CD4-positive, CD25-positive, alpha-beta regulatory T cell (primary cell): ENCODE data around the gene ARHGAP25. TPM values are rescaled to one million over a fixed set of nuclear protein-coding genes. Genes with fewer than 3 reads are reported as not detected.

ENCODE experiments used
- ATAC-seq, 2 donors: fragments of 150-1000 bp; cut with Tn5 transposase; one replicate each; pipeline ENCODE4 v1.10.0; 2021; ENCODE audit warnings: low read depth in 2 of 2, moderate number of reproducible peaks in 2 of 2, moderate library complexity in 1 of 2
- DNase-seq, 3 donors: peaks; one replicate each; pipeline versions ENCODE4 v3.0.0 to v3.0.0-alpha.2; 2012 to 2022; ENCODE audit warnings: mixed read lengths in 1 of 3
- H3K27ac ChIP-seq: one replicate; pipeline ENCODE4 v1.7.0; 2013; ENCODE audit warnings: mild to moderate bottlenecking, low read length; ENCODE audit not compliant: insufficient read depth, poor library complexity, severe bottlenecking
- H3K27me3 ChIP-seq: one replicate; pipeline ENCODE4 v1.7.0; 2013; ENCODE audit warnings: low read length; ENCODE audit not compliant: control insufficient read depth, insufficient read depth
- H3K36me3 ChIP-seq: one replicate; pipeline ENCODE4 v1.7.0; 2013; ENCODE audit warnings: mild to moderate bottlenecking, low read length, moderate library complexity; ENCODE audit not compliant: control insufficient read depth, insufficient read depth
- H3K4me1 ChIP-seq: 2 replicates; pipeline ENCODE4 v1.7.0; 2013; ENCODE audit warnings: mild to moderate bottlenecking, low read length; ENCODE audit not compliant: insufficient read depth, control insufficient read depth, poor library complexity, severe bottlenecking
- H3K4me3 ChIP-seq: one replicate; pipeline ENCODE4 v1.7.0; 2013; ENCODE audit warnings: low read depth, mild to moderate bottlenecking, low read length, moderate library complexity
- H3K9me3 ChIP-seq, 2 experiments: 1 replicate in 1 of 2; 2 replicates in 1 of 2; pipeline ENCODE4 v1.7.0; 2013; ENCODE audit warnings: low read length in 2 of 2, mild to moderate bottlenecking in 1 of 2, moderate library complexity in 1 of 2; ENCODE audit not compliant: control insufficient read depth in 2 of 2
- H3K27ac Mint-ChIP-seq, 3 donors: one replicate each; pipeline ENCODE4 v1.8.0; 2020 to 2022; ENCODE audit warnings: mild to moderate bottlenecking in 3 of 3, mixed read lengths in 3 of 3, moderate library complexity in 2 of 3
- H3K27me3 Mint-ChIP-seq: one replicate; pipeline ENCODE4 v1.8.0; 2022; ENCODE audit warnings: mild to moderate bottlenecking, mixed read lengths
- H3K36me3 Mint-ChIP-seq: one replicate; pipeline ENCODE4 v1.8.0; 2020; ENCODE audit warnings: mixed read lengths
- H3K4me1 Mint-ChIP-seq, 4 donors: one replicate each; pipeline ENCODE4 v1.8.0; 2020 to 2022; ENCODE audit warnings: mixed read lengths in 4 of 4, mild to moderate bottlenecking in 1 of 4
- H3K4me3 Mint-ChIP-seq, 4 donors: one replicate each; pipeline ENCODE4 v1.8.0; 2020 to 2022; ENCODE audit warnings: mild to moderate bottlenecking in 4 of 4, mixed read lengths in 4 of 4, moderate library complexity in 3 of 4
- H3K9me3 Mint-ChIP-seq, 7 donors: one replicate each; pipeline ENCODE4 v1.8.0; 2020 to 2022; ENCODE audit warnings: mixed read lengths in 7 of 7, mild to moderate bottlenecking in 3 of 7, moderate library complexity in 2 of 7
- polyA plus RNA-seq, 4 donors: library from polyadenylated mRNA; unstranded; fragments of 300-500 nt; fragmentation: Illumina TruSeq; gene quantifications; one replicate each; pipeline ENCODE4 v1.2.3, GENCODE V29; 2021
- total RNA-seq: library from RNA; stranded (reverse); gene quantifications from one replicate; pipeline ENCODE4 v1.2.3, GENCODE V29; 2022

Gene ARHGAP25
- total and polyA plus RNA-seq, 5 donors from 2014 or later = 97.8 to 148 (median 135) TPM

DNA sequence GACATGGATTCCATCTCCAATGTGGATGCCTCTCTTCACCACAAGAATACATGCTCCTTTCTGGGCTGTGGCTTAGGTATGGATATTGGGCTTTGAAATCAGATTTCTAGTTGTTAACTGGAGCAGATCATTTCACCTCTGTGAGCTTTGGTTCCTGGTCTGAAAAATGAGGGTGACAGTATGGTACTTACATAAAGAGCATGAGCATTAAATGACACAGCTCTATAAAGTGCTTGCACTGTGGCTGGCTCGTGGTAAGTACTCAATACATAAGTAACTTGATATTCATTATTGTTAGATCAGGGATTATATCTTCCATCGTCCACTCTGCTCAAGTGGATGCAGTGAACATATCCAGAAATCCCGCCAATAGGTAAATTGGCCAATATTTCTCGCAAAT is 33.4 kb downstream of the ARHGAP25 start:
- Histone ChIP-seq H3K9me3 (no peaks in the 10 kb centered on the region), H3K4me3 (peak overlapping the region; percentile 88), H3K27ac (peak overlapping the region; percentile 95), H3K4me1 (peaks cover 100% of the 10 kb centered on the region), H3K36me3 (peaks cover 5% of the 10 kb centered on the region), H3K27me3 (no peaks in the 10 kb centered on the region)
- Mint-ChIP-seq H3K9me3 (peaks cover 0 to 2% (median 0%) of the 10 kb centered on the region in 7 donors), H3K4me3 (peak overlapping the region; percentile 75 to 91 (median 90)), H3K27me3 (peaks cover 7% of the 10 kb centered on the region), H3K27ac (peak overlapping the region; percentile 99 to 100 (median 99)), H3K4me1 (peaks cover 40 to 100% (median 88%) of the 10 kb centered on the region in 4 donors), H3K36me3 (peaks cover 20% of the 10 kb centered on the region)
- DNase-seq (no peak), ATAC-seq (no peak)

DNA sequence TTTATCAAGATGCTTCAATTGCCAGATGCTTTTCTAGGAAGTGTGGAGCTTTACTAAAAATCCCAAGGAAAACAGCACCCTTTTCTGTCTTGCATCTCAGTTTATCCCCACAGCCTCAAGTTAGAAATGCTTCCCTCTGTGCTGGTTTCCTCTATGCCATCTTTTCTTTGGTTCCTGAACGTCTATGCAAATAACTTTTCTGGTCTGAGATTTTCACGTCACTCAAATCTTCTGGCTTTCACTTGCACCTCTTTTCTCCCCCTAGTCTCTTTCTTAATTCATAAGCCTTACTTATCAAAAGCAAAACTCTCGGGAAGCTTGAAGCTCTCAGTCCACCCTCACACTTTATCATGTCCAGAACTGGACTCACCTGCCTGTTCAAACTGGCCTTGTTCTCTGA is 33.9 kb downstream of the ARHGAP25 start:
- Mint-ChIP-seq H3K9me3 (peaks cover 0 to 2% (median 0%) of the 10 kb centered on the region in 7 donors), H3K4me1 (peaks cover 45 to 100% (median 89%) of the 10 kb centered on the region in 4 donors), H3K36me3 (peaks cover 24% of the 10 kb centered on the region), H3K27me3 (peaks cover 7% of the 10 kb centered on the region), H3K27ac (peak overlapping the region; percentile 99 to 100 (median 99)), H3K4me3 (peak overlapping the region; percentile 75 to 91 (median 90))
- Histone ChIP-seq H3K27ac (peak overlapping the region; percentile 95), H3K4me1 (peaks cover 100% of the 10 kb centered on the region), H3K27me3 (no peaks in the 10 kb centered on the region), H3K9me3 (no peaks in the 10 kb centered on the region), H3K36me3 (peaks cover 5% of the 10 kb centered on the region), H3K4me3 (peak overlapping the region; percentile 88)
- DNase-seq (no peak), ATAC-seq (no peak)

DNA sequence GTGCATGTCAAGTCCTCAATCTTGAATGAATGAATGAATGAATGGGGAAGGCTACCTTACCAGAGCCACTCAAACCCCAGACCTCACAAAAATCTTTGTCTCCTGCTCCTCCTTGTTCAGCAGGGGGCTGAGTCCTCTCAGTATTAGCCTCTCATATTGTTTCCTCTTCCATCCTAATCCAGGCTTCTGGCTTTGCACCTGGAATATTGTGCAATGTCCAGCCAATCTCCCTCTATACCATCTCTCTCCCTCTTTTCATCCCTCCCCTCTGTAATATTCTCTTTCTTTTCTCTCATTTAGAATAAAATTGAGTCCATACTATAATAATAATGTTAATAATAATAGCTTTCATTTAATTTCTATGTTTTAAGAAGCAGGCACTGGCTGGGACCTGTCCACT is 34.3 kb downstream of the ARHGAP25 start:
- Histone ChIP-seq H3K9me3 (no peaks in the 10 kb centered on the region), H3K27ac (peak overlapping the region; percentile 95), H3K4me1 (peaks cover 100% of the 10 kb centered on the region), H3K36me3 (peaks cover 5% of the 10 kb centered on the region), H3K4me3 (peak overlapping the region; percentile 88), H3K27me3 (no peaks in the 10 kb centered on the region)
- Mint-ChIP-seq H3K27me3 (peaks cover 7% of the 10 kb centered on the region), H3K4me3 (peak overlapping the region; percentile 75 to 91 (median 90)), H3K9me3 (peaks cover 0 to 2% (median 0%) of the 10 kb centered on the region in 7 donors), H3K27ac (peak overlapping the region; percentile 99 to 100 (median 99)), H3K36me3 (peaks cover 29% of the 10 kb centered on the region), H3K4me1 (peaks cover 50 to 100% (median 93%) of the 10 kb centered on the region in 4 donors)
- ATAC-seq (no peak), DNase-seq (no peak)

DNA sequence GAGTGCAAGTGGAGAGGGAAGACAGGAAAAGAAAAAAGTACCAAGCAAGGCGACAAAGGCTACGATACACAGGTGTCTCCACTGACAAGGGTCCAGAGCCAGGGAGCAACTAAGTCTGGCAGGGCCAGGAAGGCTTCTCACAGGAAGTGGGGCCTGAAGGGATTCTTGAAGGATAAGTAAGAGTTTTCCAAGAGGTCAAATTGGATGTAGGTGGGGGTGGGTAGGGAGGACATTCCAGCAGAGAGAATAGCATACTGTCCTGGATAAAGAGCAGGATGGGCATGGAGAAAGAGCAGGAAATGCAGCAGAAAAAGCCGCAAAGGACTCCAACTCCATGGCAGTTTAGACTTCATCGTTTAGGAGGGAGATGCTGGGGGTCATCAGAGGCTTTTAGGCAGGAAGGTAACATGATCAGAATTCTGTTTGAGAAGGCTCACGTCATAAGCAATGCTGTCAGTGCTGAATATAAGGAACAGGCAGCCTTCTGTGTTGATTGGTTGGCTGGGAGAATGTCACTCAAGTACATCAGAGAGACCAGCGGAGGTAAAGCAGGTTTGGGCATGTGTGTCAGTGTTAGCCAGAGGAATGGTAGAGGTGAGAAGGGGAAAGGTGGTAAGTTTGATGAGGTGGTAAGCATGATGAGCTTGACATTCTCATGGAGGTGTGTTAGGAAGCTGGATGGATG is 35.1 kb downstream of the ARHGAP25 start:
- no peak for ATAC-seq
- Histone ChIP-seq H3K9me3 (no peaks in the 10 kb centered on the region), H3K36me3 (peaks cover 5% of the 10 kb centered on the region), H3K4me1 (peaks cover 100% of the 10 kb centered on the region), H3K27ac (peak overlapping the region; percentile 95), H3K4me3 (peak overlapping the region; percentile 88), H3K27me3 (no peaks in the 10 kb centered on the region)
- H3K27ac Mint-ChIP-seq = peak overlapping the region; percentile 99
- DNase-seq = no peak
- peaks cover 0 to 2% (median 0%) of the 10 kb centered on the region in 7 donors for H3K9me3 Mint-ChIP-seq
- H3K27me3 Mint-ChIP-seq = peaks cover 7% of the 10 kb centered on the region
- H3K4me3 Mint-ChIP-seq = peak overlapping the region; percentile 75 to 91 (median 88)
- peaks cover 48 to 99% (median 91%) of the 10 kb centered on the region in 4 donors for H3K4me1 Mint-ChIP-seq
- H3K36me3 Mint-ChIP-seq = peaks cover 31% of the 10 kb centered on the region

DNA sequence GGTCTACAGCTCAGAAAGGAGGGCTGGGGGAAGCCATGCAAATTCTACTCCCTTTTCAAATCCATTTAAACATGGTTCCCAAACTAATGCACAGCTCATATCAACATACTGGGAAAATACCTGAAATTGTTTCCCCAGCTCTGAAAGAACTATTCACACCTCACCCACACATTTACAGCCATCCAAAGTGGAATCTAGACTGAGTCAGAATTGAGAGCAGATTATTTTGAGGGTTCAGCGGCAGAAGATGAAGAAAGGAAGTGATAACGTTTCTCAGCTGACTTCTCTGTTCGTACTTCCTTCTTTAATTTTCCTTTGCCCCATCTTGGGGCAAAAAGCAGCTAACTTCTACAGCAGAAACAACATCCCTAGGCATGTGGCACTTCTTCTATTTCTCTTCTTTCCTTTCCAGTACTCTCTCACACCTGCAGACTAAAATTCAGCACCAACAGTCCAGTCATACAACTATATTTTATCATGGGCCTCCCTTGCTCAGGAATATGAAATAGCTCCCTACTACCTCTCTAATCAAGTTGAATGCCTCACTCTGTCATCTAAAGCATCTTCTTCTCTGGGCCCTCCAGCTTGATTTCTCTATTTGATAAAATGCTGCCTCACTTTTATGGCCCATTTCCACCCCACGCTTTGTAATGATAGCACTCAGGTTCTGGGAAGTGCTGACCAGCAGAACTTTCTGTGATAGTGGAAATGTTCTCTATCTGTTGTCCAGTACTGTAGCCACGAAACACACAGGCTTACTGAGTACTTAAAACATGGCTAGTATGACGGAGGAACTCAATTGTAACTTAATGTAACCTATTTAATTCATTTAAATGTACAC is 35.9 kb downstream of the ARHGAP25 start:
- no peaks in the 10 kb centered on the region for H3K27me3 ChIP-seq
- H3K4me1 ChIP-seq = peaks cover 100% of the 10 kb centered on the region
- Mint-ChIP-seq H3K27me3 (peaks cover 7% of the 10 kb centered on the region), H3K36me3 (peaks cover 33% of the 10 kb centered on the region), H3K4me3 (peak overlapping the region; percentile 75 to 91 (median 88)), H3K4me1 (peaks cover 46 to 98% (median 88%) of the 10 kb centered on the region in 4 donors), H3K27ac (peak overlapping the region; percentile 99), H3K9me3 (peaks cover 0 to 2% (median 0%) of the 10 kb centered on the region in 7 donors)
- peak overlapping the region; percentile 88 for H3K4me3 ChIP-seq
- H3K27ac ChIP-seq = peak overlapping the region; percentile 95
- H3K36me3 ChIP-seq = peaks cover 10% of the 10 kb centered on the region
- H3K9me3 ChIP-seq = no peaks in the 10 kb centered on the region
- ATAC-seq (no peak), DNase-seq (peak in 1 of 3 donors; percentile 33)

DNA sequence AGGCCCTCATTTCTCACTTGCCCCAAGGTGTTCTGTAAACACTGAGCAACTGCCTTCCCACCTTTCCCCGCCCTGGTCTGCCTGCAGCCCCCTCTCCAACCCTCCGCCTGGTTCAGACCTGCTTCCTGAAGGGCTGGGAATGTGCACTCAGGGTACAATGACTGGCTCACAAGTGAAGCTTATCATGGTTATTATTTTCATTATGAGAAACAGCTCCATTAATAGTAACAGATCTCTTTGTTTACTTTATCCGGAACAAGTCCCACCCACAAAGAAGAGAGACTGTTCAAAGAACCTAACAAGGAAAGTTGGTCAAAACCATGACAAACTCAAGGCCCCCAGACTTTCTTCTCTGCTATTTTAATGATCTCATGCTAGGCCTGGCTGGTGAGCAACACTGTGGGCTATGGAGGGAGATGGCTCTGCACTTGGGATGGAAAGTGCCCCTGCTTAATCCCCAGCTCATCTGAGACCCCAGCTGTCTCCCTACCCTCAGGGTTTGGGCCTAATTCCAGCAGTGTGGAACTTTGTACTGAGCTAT is 36.7 kb downstream of the ARHGAP25 start:
- DNase-seq (no peak), ATAC-seq (no peak)
- peaks cover 100% of the 10 kb centered on the region for H3K4me1 ChIP-seq
- H3K4me1 Mint-ChIP-seq = peaks cover 50 to 98% (median 89%) of the 10 kb centered on the region in 4 donors
- peaks cover 7% of the 10 kb centered on the region for H3K27me3 Mint-ChIP-seq
- H3K9me3 Mint-ChIP-seq = peaks cover 0 to 2% (median 0%) of the 10 kb centered on the region in 7 donors
- H3K4me3 ChIP-seq = peak overlapping the region; percentile 88
- peak overlapping the region; percentile 95 for H3K27ac ChIP-seq
- H3K36me3 Mint-ChIP-seq = peaks cover 41% of the 10 kb centered on the region
- H3K27ac Mint-ChIP-seq = peak overlapping the region; percentile 99
- H3K27me3 ChIP-seq = no peaks in the 10 kb centered on the region
- H3K9me3 ChIP-seq = no peaks in the 10 kb centered on the region
- H3K4me3 Mint-ChIP-seq = peak overlapping the region; percentile 75 to 91 (median 88)
- peaks cover 15% of the 10 kb centered on the region for H3K36me3 ChIP-seq

DNA sequence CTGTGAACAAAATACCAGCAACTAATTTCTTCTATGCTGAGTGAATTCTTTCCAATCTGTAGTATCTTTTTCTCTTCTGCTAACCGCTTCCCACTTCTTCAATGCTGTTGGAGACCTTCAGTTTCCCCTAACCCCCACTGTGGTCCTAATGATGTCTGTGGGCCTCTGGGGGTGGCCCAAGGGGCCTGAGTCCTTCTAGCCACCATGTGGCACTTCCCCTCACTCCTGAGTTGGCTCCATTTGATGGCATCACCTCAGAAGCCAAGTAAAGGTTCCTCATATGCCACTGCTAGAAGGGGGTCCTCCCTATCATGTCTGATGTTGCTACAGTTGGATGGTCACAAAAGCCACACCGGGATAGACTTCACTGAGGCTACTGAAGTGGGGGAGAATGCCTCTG is 37.5 kb downstream of the ARHGAP25 start:
- H3K9me3 Mint-ChIP-seq = peaks cover 0 to 2% (median 0%) of the 10 kb centered on the region in 7 donors
- peaks cover 54 to 98% (median 90%) of the 10 kb centered on the region in 4 donors for H3K4me1 Mint-ChIP-seq
- no peak for ATAC-seq
- Histone ChIP-seq H3K27me3 (no peaks in the 10 kb centered on the region), H3K27ac (peak overlapping the region; percentile 95), H3K4me3 (peak overlapping the region; percentile 88), H3K36me3 (peaks cover 23% of the 10 kb centered on the region), H3K9me3 (no peaks in the 10 kb centered on the region), H3K4me1 (peaks cover 100% of the 10 kb centered on the region)
- H3K4me3 Mint-ChIP-seq = peak overlapping the region; percentile 75 to 91 (median 90)
- no peak for DNase-seq
- peaks cover 46% of the 10 kb centered on the region for H3K36me3 Mint-ChIP-seq
- H3K27ac Mint-ChIP-seq = peak overlapping the region; percentile 94 to 99 (median 99)
- no peaks in the 10 kb centered on the region for H3K27me3 Mint-ChIP-seq
